ENCODE data around the gene DGCR8. TPM values are rescaled to one million over a fixed set of nuclear protein-coding genes. Genes with fewer than 3 reads are reported as not detected.

The DGCR8 gene
- polyA plus RNA-seq (ENCODE audit: insufficient read length), result 45.3 TPM

DNA sequence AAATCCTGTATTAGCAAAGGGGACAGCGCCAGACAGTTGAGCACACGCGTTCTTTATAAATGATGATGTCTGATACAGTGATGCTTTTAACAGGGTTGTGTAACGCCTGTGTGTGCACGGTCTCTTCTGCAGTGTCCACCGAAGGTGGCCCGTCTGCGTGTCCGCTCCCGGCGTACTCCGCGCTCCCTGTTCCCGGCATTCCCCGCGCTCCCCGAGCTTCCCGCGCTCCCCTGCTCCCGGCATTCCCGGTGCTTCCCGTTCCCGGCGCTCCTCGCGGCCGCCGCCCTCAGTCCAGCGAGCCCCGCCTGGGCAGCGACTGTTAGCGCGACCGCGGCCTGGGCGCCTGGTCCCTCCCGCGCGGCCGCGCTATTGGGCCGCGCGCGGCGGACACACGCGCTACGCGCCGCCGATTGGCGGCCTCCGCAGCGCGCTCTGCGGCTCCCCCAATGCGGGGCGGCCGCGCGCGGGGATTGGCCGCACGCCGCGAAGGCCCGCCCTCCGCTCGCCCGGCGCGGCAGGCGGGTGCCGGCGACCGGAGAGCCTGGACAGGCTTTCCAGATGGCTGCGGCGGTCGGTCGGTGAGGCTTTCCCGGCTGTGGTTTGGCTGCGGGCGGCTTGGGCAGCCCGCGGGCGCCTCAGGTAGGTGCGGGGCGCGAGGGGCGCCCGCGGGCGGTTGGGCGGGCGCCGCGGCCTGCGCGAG lies at the start of gene DGCR8:
Gene DGCR8 (plus strand): TSS at position 497 of the 700 bp plus-strand sequence. CDS start 5,723 bp downstream, outside the sequence.
- peak; percentile 99 for DNase-seq

DNA sequence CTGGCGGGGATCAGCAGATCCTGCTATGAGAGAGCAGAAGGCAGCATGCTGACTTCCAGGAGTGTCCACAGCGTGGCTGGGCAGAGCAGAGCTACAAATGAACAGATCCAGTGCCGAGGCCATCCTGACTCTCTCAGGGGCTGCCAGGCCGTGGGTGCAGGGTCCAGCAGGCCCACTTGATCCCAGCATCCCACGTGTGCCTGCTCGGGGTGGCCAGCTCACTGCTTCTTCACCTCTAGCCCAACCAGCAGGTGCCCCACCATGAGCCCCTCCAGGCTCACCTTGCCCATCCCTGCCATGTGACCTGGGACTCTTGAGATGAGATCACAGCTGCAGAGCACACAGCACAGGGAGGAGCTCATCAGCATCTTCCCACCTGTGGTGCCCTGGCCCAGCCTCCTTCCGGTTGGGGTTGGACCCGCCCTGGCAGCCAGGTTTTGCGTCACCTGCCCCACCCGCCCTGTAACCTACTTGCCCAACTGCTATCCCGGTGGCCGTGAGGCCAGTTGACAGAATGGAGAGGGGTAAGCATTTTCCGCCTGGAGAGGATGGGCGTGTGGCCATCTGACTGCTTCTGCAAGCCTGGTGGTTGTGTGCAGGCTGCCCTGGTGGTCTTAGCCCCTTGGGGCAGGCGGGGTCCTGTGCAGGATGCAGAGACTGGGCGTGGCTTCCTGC lies 48.2 kb upstream of the DGCR8 start:
- DNase-seq, result no peak

DNA sequence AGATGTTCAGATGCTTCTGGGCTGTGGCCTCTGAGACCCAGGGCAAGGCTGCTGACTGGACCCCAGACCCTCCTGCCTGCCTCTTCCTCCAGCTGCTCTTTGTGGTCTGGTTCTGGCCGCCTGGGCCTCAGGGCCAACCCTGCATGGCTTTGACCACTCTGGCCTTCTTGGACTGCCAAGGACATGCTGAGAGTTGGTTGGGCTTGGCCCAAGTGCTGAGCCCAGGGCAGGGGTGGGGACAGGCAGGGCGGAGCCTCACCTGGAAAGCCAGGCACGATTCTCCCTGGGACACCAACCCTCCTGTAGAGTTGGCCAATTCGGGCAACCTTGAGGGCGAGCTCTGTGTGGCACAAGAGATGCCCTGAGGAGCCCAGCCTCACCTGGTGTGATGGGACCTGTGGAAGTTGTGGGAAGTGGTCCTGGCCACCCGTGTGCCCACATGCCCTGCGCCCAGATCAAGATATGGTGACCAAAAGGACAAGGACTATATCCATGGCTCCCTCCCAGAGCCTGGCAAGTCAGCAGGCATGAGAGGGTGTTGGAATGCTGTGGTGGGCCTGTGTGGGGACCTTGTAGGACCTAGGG lies 47.5 kb upstream of the DGCR8 start:
- DNase-seq, result no peak

DNA sequence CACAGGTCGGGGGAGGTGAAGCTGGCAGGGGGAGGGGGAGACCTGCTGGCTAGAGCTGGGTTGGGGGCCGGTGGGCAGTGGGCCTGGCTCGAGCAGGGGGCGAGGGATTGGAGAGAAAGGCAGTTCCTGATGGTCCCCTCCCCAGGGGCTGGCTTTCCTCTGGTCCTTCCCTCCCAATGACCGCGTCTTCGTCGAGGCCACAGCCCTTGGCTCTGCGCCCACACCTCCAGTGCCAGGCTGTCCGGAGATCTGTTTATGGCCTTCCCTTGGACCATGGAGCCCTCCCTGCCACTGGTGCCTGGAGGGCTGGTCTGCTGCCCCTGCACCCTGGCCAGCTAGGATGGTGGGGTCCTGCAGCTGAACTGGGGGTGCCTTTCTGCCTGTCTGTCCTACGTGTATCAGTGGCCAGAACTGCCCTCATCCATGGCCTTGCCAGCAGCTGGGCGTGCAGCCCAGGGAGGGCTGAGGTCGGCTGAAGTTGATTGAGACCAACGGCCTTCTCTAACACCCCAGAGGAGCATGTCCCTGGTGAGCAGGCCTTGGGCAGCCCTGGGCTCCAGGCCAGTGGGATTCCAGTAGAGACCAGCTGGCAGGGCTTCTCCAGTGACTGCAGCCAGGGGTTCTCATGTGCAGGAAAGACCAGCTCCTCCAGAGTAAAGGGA lies 46.9 kb upstream of the DGCR8 start:
- DNase-seq, result no peak

DNA sequence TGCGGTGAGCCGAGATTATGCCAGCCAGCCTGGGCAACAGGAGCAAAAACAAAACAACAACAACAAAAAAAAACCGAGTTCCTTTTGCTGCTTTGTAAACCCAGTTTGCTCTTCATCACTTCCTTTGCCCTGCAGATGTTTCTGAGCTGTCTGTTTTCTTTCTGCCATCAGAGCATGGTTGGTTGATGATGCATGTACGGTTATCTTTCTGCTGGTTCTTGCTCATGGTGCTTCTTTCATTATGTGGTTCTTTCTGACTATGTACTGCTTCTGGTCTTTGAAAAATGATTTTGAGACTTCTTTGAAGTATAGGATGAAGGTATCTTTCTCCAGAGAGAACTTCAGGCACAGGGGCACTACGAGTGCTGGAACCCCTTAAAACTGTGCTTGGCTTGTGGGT lies 45.9 kb upstream of the DGCR8 start:
- DNase-seq, result no peak

DNA sequence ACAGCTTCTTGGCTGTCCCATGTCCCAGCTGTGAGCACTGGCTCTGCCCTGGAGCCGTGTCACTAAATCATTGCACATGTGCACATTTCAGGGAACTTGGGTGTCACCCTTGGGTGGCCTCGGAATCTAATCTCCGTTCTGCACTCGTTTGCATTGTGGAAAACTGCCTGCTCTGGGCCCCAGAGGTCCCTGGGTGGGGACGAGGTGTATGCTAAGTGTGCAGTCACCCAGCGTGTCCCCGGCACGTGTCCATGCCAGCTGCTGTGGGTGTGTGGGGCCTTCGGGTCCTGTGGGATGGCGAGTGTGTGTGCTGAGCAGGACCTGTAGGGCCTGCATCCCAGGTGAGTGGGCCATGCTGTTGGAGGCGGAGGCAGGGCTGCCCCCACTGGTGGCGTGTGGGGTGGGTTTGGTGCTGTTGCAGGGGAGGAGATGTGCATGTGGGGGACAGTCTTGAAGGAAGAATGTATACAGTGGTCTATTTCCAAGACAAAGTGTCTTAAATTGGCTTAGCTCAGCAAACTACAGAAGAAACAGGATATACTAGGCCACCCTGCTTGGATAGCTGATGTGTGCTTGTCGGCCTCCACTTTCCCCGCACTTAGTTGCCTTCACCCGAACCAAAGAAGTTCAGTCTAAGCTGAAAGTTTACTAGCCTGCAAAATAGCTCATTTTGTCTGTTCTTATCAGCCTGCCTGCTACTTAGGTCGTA lies 44.5 kb upstream of the DGCR8 start:
- no peak for DNase-seq

DNA sequence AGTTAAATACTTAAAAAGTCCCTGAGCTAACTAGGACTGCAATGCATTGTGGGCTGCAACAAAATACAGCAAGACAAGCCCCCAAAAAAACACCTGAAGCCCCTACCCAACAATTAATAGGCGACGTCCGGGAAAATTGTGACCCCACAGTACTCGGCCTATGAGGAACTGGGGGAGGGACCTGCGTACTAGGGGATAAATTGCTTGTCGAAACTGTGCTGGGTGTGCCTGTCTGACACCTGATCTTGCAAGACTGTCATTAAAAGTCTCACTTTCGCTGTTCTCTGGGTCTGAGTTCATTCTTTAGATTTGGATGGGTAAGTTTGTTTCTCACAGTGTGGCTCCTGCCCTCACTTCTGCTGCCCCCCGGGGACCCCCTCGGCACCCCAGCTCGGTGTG lies 44.0 kb upstream of the DGCR8 start:
- DNase-seq, result no peak

DNA sequence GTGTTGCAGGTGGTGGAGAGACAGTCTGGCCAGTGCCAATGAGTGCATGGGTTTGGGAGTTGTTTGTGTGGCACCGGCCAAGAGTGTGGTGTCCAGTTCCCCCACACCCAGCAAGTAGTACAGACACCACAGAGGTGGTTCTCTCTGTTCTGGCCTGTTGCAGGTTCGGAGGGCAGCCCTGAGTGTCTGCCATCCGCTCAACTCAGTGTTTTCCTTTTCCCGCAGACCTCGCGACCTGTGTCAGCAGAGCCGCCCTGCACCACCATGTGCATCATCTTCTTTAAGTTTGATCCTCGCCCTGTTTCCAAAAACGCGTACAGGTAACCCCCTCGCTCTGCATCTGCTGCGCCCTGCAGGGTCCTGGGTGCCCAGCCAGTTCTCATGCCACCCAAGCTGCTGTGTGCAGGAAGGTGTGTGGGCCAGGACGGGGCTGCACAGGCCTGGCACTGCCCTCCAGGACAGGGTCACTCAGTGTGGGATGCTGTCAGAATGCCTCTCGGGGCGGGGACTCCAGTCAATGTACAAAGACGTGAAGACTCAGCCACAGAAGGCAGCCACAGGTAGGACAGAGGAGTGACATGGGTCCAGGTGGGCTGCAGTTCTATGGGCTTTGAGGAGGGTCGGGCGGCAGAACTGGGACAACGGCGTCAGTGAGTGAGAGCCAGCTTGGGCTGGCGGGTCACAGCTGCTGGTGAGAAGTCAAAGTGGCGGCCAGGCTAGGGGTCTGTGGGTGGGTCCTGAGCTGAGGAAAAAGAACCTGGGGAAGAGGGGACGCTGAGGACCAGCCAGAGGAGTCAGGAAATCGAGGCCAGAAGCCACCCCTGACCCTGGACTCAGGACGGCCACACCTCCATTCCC lies 43.3 kb upstream of the DGCR8 start:
- DNase-seq, result no peak

DNA sequence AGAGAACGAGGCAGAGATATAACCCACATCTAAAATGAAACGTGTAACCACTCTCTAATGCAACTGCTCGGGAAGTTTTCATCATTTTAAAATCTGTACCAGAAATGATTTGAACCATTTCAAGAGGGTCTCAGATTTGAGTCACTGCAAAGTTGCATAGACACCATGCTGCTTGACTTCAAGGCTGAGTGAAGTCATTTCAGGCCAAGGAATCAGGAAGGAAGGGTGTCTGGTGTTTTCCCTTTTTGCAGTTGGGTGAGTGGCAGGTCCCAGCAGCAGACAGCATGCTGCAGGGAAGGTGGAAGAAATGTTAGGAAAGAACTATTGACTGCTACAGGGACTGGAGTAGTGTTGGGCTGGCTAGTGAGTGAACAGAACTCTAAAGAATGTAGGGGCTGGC lies 42.6 kb upstream of the DGCR8 start:
- DNase-seq, result no peak

DNA sequence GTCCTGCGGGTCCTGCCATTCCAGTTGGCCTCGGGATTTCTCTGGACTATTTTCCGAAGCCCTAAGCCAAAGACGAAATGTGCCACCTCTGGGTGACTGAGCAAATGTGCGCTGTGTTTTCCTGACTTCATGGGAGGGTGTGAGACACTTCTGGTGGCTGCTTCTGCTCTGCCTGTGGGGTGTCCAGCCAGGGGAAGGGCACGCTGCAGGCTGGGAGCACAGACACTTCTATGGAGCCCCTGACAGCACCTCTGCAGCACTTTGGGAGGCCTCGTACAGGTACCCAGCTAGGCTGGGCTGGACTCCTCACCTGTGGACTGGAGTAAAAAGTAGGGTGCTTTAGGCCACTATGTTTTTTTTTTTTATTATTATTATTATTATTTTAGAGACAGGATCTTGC lies 41.5 kb upstream of the DGCR8 start:
- no peak for DNase-seq

DNA sequence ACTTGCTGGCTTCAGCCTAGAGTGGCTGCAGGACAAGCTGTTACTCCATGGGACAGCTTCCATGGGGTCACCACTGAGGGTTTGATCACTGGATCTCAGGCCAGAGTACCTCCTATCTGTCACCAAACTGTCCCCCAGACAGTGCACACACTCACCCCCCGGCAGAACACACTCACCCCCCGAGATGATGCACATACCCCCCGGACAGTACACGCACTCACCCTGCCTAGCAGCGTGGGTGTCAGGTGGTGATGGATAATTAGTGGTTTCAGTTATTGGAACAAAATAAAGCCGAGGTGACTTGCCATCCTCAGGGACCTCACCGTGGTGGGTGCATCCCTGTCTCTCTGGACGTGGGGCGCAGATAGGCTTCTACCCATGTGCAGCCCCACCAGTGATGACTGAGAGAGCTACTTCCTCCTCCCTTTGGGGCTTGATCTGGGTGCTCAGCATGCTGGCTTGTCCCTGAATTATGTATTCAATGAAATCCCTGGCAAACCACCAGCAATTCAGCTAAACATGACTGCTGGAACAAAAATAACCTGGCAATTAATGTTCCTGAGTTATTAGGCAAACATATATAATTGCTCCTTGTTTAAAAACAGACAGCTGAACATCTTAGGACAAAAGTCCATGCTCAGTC lies 40.2 kb upstream of the DGCR8 start:
- DNase-seq, result no peak

DNA sequence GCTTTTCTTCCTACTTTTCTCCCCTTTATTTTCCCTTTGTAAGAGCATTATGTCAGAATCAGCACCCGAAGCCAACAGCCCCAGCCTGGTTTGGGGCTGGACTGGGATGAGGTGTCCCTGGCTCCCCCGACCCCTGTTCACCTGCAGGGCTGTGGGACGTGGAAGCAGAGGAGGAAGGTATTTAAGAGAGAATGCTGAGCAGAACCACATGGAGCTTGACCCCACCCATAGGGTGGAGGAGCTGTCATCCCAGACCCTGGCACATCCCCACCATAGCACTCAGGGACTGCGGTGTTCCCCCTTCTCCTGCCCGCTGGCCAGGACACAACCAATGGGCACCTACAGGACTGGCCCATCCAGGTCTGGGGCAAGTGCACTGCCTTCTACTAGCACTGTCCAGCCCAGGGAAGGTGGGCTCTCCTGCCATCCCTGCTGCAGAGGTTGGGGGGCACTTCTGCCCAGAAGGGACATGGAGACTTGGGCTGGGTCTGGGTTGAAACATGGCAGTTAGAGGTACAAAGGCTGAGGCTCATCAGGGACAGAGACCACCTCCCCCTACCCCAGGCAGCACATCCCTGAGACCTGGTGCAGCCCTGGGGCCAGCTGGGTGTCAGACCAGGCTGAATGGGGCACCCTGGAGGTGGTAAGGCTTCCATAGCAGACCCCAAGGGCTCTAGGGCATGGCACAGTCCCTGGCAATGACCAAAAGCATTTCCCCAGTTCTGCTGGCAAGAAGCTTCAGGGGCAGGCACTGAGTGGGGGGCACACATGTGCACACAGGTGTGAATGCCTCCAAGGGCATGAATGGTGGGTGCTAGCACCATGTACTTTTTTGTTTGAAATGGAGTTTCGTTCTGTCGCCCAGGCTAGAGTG lies 39.5 kb upstream of the DGCR8 start:
- no peak for DNase-seq

DNA sequence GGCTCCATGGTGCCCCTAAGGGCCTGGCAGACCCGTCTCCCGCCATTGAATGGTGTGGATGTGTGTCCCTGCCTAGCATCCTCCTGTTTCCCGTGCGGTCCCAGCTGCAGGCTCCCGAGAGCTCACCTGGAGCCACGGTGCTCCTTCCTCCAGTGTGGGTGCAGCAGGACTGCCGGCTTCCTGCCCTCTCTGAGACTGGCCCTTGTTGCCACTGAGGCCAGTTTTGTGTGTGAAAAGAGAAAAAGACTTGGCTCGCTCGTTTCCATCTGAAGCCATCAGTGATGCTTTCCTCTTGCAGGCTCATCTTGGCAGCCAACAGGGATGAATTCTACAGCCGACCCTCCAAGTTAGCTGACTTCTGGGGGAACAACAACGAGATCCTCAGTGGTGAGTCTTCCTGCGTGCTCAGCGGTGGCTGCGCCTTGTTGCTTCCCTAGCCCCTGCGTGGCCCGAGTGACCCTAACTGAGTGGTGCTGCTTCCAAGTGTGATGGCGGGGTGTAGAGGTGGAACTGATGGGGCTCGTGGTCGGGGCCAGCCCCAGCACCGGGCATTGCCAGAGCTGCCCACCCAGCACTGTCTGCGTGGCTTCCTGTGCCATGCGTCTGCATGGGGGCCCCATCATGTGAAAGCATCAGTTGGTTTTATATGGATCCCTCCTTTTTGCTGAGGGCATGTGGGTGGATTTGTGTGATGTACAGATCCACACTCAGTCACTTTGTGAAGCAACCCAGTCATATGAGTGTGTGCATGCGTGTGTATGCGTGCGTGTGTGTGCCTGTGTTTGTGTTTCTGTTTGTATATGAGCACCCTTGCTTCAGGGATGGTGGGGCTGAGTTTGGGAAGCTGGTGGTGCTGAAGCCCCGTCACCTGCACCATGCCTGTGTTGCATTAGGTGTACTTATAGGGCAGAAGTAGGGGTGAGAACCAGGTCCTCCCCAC lies 36.7 kb upstream of the DGCR8 start:
- DNase-seq, result no peak

DNA sequence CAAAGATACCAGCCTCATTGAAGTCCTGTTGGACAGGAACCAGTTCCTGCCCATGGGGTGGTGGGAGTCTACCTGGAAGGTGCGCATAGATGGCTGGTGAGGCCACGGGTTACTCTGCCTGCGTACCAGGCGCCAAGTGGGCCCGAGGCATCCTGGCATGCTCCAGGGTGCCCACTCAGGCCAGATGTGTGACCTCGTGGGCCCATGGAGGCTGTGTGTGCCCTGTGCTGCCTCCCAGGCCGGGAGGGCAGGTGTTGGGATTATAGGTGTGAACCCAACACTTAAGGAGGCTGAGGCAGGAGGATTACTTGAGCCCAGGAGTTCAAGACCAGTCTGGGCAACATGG lies 36.1 kb upstream of the DGCR8 start:
- DNase-seq, result no peak

DNA sequence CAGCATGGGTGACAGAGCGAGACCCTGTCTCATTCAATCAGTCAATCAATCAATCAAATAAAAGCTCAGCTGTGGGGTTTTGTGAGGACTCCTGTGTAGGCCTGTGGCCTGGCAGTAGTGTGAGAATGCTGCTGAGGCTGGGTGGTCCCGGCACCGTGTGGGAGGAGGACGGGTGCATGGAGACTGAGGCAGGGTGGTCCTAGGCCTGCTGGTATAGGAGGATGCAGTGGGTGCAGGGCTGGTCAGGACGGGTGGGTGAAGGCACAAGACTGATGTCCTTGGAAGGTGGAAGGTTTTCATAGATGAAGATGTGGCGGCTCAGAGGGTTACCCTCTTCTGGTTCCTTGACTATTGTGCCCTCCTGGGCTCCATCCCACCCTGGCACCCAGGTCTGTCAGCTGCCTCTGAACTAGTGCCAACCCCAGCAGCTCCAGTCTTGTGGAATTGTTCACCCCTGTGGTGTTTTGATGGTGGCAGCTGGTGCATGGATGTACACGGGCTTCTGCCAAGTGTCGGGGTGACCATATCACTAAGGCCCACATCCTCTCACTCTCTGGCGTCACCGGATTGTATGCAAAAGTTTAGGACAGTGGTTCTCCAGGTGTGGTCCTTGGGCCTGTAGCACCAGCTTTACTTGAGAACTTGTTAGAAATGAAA lies 35.4 kb upstream of the DGCR8 start:
- no peak for DNase-seq

DNA sequence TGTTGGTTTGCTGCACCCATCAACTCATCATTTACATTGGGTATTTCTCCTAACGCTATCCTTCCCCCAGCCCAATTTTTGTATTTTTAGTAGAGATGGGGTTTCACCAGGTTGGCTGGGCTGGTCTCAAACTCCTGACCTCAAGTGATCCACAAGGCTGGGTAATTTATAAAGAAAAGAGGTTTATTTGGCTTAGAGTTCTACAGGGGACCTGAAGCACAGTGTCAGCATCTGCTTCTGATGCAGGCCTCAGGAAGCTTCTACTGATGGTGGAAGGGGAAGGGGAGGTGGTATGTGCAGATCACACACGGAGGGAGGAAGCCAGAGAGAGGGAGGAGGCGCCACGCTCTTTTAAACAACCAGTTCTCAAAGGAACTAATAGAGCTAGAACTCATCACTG lies 33.3 kb upstream of the DGCR8 start:
- no peak for DNase-seq

DNA sequence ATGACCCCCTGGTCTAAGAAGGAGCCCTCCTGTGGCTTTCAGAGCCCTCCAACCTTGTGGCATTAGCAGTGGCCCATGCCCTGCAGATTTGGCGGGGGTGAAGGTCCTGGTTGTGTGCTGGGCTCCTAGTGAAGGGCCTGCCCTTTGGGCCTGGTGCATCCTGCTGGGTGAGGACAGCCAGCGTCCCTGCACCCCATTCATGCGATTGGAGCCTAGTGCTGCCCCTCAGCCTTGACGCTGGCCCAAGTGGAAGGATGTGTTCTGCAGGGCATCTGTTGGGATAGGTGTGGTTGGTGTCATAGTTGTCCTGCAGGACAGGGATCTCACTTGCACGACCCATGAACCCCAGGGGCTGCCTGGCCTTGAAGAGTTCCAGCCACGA lies 28.1 kb upstream of the DGCR8 start:
- DNase-seq, result no peak

Data from hindlimb muscle (tissue), 1 donor.